Mesendoderm (in vitro differentiated cells): ENCODE data around the gene DDAH2. TPM values are rescaled to one million over a fixed set of nuclear protein-coding genes. Genes with fewer than 3 reads are reported as not detected.
A peak's percentile ranks its signal among the peaks of the same experiment; 100 is the strongest.

ENCODE experiments used
- DNase-seq: peaks from one replicate; pipeline ENCODE4 v3.0.0; 2013
- H2AK5ac ChIP-seq: 2 replicates; pipeline ENCODE4 v1.6.1; 2013; ENCODE audit warnings: low read length, inconsistent platforms
- H2BK120ac ChIP-seq: 2 replicates; pipeline ENCODE4 v1.6.1; 2013; ENCODE audit warnings: low read depth, mild to moderate bottlenecking, low read length, moderate library complexity, mixed read lengths
- H2BK15ac ChIP-seq: replicated peaks from 2 replicates; pipeline ENCODE4 v1.6.1; 2013; ENCODE audit warnings: low read depth, mild to moderate bottlenecking, moderate library complexity
- H2BK5ac ChIP-seq: 2 replicates; pipeline ENCODE4 v1.6.1; 2013; ENCODE audit warnings: low read length, inconsistent platforms
- H3K18ac ChIP-seq: 2 replicates; pipeline ENCODE4 v1.6.1; 2013; ENCODE audit warnings: mild to moderate bottlenecking, low read length, mixed read lengths
- H3K23ac ChIP-seq: one replicate; pipeline ENCODE4 v1.6.1; 2013; ENCODE audit warnings: low read length
- H3K27ac ChIP-seq: 2 replicates; pipeline ENCODE4 v1.5.1; 2013; ENCODE audit warnings: low read depth, mild to moderate bottlenecking, inconsistent platforms, low read length, moderate library complexity
- H3K27me3 ChIP-seq: 2 replicates; pipeline ENCODE4 v1.6.1; 2013; ENCODE audit warnings: low read length, control low read depth, mild to moderate bottlenecking, inconsistent platforms; ENCODE audit not compliant: insufficient read depth, poor library complexity
- H3K36me3 ChIP-seq: 2 replicates; pipeline ENCODE4 v1.6.1; 2013; ENCODE audit warnings: low read length, inconsistent platforms; ENCODE audit not compliant: control insufficient read depth, insufficient read depth
- H3K4ac ChIP-seq: one replicate; pipeline ENCODE4 v1.6.1; 2013; ENCODE audit warnings: low read depth, mild to moderate bottlenecking, low read length, moderate library complexity
- H3K4me1 ChIP-seq: 2 replicates; pipeline ENCODE4 v1.6.1; 2013; ENCODE audit warnings: low read depth, low read length, inconsistent platforms; ENCODE audit not compliant: control insufficient read depth
- H3K4me2 ChIP-seq: 2 replicates; pipeline ENCODE4 v1.6.1; 2013; ENCODE audit warnings: low read length
- H3K4me3 ChIP-seq: 2 replicates; pipeline ENCODE4 v1.5.1; 2013; ENCODE audit warnings: mild to moderate bottlenecking, low read length
- H3K56ac ChIP-seq: one replicate; pipeline ENCODE4 v1.6.1; 2013; ENCODE audit warnings: low read length
- H3K79me1 ChIP-seq: 2 replicates; pipeline ENCODE4 v1.6.1; 2013; ENCODE audit warnings: low read length, inconsistent platforms
- H3K79me2 ChIP-seq: 2 replicates; pipeline ENCODE4 v1.6.1; 2013; ENCODE audit warnings: mild to moderate bottlenecking, low read length; ENCODE audit not compliant: control insufficient read depth, insufficient read depth
- H3K9ac ChIP-seq: 2 replicates; pipeline ENCODE4 v1.6.1; 2013; ENCODE audit warnings: low read length, inconsistent platforms
- H4K5ac ChIP-seq: one replicate; pipeline ENCODE4 v1.6.1; 2013; ENCODE audit warnings: low read length
- H4K8ac ChIP-seq: one replicate; pipeline ENCODE4 v1.6.1; 2013; ENCODE audit warnings: low read depth, mild to moderate bottlenecking, control low read depth, low read length, moderate library complexity
- WGBS: extraction: QIAGEN DNeasy Blood & Tissue Kit; methylation state at CpG from one replicate; pipeline ENCODE4 v1.1.7; 2013; ENCODE audit warnings: low lambda C conversion rate, missing lambda C conversion rate; ENCODE audit not compliant: insufficient coverage; ENCODE audit errors: extremely low coverage; 5-methylcytosine and 5-hydroxymethylcytosine counted together
- small RNA-seq: library from polyadenylated mRNA; stranded (forward); fragments of <200 nt; extraction: miRNeasy Mini kit (QIAGEN cat#:217004); gene quantifications from one replicate; pipeline ENCODE3, GENCODE V24; 2013; ENCODE audit not compliant: insufficient read depth

DDAH2 gene

DNA sequence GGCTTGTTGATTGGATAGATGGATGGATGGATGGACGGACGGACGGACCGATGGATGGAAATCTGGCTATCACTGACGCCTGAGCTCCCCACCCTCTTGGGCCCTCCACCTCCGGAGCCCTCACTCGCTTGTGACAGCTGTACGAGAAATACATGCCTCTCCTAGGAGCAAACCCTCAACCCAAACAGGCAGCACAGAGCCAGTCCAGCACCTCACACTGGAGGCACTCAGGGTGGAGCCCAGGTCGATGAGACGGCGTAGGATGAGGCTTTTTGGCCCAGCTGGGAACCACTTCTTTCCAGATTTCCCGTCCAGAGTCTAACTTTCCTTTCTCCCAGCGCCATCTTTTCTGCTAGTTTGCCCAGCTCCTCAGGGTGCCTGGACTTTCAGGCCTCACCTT, 45.5 kb downstream of the DDAH2 start:
- Histone ChIP-seq H3K36me3 (peaks cover 10% of the 10 kb centered on the region), H3K4ac (no peak overlapping the region), H3K9ac (peak overlapping the region; percentile 47), H2BK120ac (no peak overlapping the region), H2BK15ac (no peak overlapping the region), H3K4me3 (no peak overlapping the region), H3K4me1 (no peaks in the 10 kb centered on the region), H3K27me3 (no peaks in the 10 kb centered on the region), H2BK5ac (no peak overlapping the region), H3K79me1 (no peaks in the 10 kb centered on the region), H3K18ac (no peak overlapping the region), H2AK5ac (no peak overlapping the region), H3K23ac (no peak overlapping the region), H4K5ac (no peak overlapping the region), H4K8ac (no peak overlapping the region), H3K79me2 (no peaks in the 10 kb centered on the region), H3K27ac (no peak overlapping the region), H3K4me2 (no peak overlapping the region), H3K56ac (peak overlapping the region; percentile 61)
- no peak for DNase-seq
- no CpG with 5 or more reads among the region's 13 CpGs for WGBS

- Histone ChIP-seq H3K27ac (peak overlapping the region; percentile 9), H2BK15ac (peak overlapping the region; percentile 13), H3K23ac (no peak overlapping the region), H3K79me1 (no peaks in the 10 kb centered on the region), H3K36me3 (no peaks in the 10 kb centered on the region), H4K8ac (peak overlapping the region; percentile 60), H2BK5ac (no peak overlapping the region), H3K4me1 (no peaks in the 10 kb centered on the region), H2BK120ac (no peak overlapping the region), H3K4me3 (no peak overlapping the region), H3K79me2 (no peaks in the 10 kb centered on the region), H2AK5ac (no peak overlapping the region), H3K4ac (peak overlapping the region; percentile 46), H4K5ac (no peak overlapping the region), H3K18ac (peak overlapping the region; percentile 78), H3K27me3 (no peaks in the 10 kb centered on the region), H3K56ac (peak overlapping the region; percentile 63), H3K9ac (peak overlapping the region; percentile 68), H3K4me2 (peak overlapping the region; percentile 83)
- peak; percentile 56 for DNase-seq
- no CpG with 5 or more reads among the region's 40 CpGs for WGBS
Measured at GRCh38 chr6:31681135-31681671, 47.9 kb downstream of the DDAH2 start.

GRCh38 chr6:31680226-31681134, 48.6 kb downstream of the DDAH2 start, which contains the start of gene LY6G5C:
Gene LY6G5C (minus strand): TSS chr6:31681067. CDS start chr6:31680373, 694 bp downstream.
- WGBS: no CpG with 5 or more reads among the region's 17 CpGs
- Histone ChIP-seq H2BK5ac (no peak within 1 kb of the TSS), H2AK5ac (no peak within 1 kb of the TSS), H3K27me3 (no peaks in the 10 kb centered on the region), H3K23ac (no peak within 1 kb of the TSS), H3K56ac (peak within 1 kb of the TSS; percentile 67), H3K4ac (peak within 1 kb of the TSS; percentile 46), H2BK120ac (no peak within 1 kb of the TSS), H3K36me3 (no peaks in the 10 kb centered on the region), H3K18ac (peak within 1 kb of the TSS; percentile 78), H4K5ac (no peak within 1 kb of the TSS), H3K4me3 (no peak within 1 kb of the TSS), H3K9ac (peak within 1 kb of the TSS; percentile 68), H3K79me1 (no peaks in the 10 kb centered on the region), H3K27ac (peak within 1 kb of the TSS; percentile 9), H3K4me1 (no peaks in the 10 kb centered on the region), H2BK15ac (peak within 1 kb of the TSS; percentile 13), H3K4me2 (peak within 1 kb of the TSS; percentile 83), H4K8ac (peak within 1 kb of the TSS; percentile 60), H3K79me2 (no peaks in the 10 kb centered on the region)
- DNase-seq: peak; percentile 79

DNA sequence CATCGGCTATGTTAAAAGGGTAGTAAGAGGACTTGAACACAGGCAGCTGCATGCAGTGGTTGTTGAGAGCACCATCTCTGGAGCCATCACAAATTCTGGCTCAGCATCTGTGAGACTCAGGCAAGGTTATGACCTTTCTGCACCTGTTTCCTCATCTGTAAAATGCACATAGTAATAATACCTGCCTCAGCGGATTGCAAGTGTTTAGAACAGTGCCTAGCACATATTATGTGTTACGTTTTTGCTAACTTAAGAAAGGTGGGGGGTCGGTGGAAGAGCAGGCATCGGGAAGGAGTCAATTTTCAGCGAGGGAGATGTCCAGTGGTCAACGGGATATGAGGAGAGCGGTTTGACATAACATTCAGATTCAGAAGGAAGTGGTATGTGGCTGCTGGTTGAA, 51.1 kb downstream of the DDAH2 start:
- no peaks in the 10 kb centered on the region for H3K27me3 ChIP-seq
- no peak overlapping the region for H3K4me2 ChIP-seq
- H2AK5ac ChIP-seq: no peak overlapping the region
- H3K4me1 ChIP-seq: no peaks in the 10 kb centered on the region
- no peak overlapping the region for H3K4me3 ChIP-seq
- H2BK5ac ChIP-seq: no peak overlapping the region
- H3K79me1 ChIP-seq: no peaks in the 10 kb centered on the region
- DNase-seq: no peak
- H3K56ac ChIP-seq: no peak overlapping the region
- H3K9ac ChIP-seq: no peak overlapping the region
- H3K27ac ChIP-seq: no peak overlapping the region
- no CpG with 5 or more reads among the region's 8 CpGs for WGBS
- no peak overlapping the region for H3K4ac ChIP-seq
- no peak overlapping the region for H4K8ac ChIP-seq
- H2BK15ac ChIP-seq: no peak overlapping the region
- H3K18ac ChIP-seq: no peak overlapping the region
- H3K79me2 ChIP-seq: no peaks in the 10 kb centered on the region
- no peaks in the 10 kb centered on the region for H3K36me3 ChIP-seq
- no peak overlapping the region for H2BK120ac ChIP-seq
- no peak overlapping the region for H3K23ac ChIP-seq
- no peak overlapping the region for H4K5ac ChIP-seq

Small RNA genes within 50 kb of the gene (small RNA-seq; reads per million reads assigned to genes)
- gene LY6G6D (not detected), gene MIR4646 (not detected), gene MSH5-SAPCD1 (not detected), gene RF00019 (not detected), gene RNU6-850P (not detected), gene SAPCD1 (not detected)
